DLD1 (cell line): ENCODE results near the gene NOC2L.
"Not testable (repeated sequence)": the region's sequence is repeated elsewhere in the genome, so short reads cannot be mapped to it uniquely, and the experiment has no call there.

Source experiments
- in situ Hi-C: cut with HindIII; loops from 2 replicates; pipeline ENCODE4 v1.10.0; 2017; ENCODE audit warnings: low sequenced_read_pairs

The NOC2L gene

DNA sequence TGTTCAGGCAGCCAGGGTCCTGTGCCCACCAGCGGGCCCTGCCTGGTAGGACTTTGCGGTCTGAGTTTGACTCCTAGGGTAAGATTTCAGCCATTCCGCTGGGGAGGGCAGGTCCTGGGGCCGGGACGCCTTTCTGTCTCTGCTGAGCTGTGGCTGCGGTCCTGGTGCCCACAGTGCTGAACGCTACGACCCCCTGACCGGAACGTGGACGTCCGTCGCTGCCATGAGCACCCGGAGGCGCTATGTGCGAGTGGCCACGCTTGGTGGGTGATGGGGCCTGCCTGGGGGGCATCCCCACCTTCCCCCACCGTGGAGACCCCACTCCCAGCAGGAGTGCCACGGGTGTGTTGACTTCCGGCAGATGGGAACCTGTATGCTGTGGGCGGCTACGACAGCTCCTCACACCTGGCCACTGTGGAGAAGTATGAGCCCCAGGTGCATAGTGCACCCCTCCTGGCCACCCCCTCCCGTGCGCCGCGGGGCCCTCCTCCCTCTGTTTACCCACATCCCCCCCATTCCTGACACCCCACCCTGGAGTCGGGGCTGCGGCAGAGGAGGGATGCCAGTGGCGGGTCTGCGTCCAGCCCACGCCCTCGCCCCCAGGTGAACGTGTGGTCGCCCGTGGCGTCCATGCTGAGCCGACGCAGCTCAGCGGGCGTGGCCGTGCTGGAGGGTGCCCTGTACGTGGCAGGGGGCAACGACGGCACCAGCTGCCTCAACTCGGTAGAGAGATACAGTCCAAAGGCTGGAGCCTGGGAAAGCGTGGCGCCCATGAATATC is 4.9 kb upstream of the NOC2L start:
- in situ Hi-C loops, result no loop called here

DNA sequence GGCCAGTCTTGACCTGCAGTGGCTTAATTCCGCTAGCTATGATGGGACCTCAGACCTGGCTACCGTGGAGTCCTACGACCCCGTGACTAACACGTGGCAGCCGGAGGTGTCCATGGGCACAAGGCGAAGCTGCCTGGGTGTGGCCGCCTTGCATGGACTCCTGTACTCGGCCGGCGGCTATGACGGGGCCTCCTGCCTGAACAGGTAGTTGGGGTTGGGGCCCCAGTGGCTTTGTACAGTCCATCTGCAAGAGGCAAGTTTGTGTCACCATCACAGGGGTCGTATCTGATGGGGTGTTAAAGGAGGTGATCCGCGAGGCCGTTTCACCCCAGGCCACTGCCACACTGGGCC is 4.2 kb upstream of the NOC2L start:
- in situ Hi-C loops, result no loop called here

DNA sequence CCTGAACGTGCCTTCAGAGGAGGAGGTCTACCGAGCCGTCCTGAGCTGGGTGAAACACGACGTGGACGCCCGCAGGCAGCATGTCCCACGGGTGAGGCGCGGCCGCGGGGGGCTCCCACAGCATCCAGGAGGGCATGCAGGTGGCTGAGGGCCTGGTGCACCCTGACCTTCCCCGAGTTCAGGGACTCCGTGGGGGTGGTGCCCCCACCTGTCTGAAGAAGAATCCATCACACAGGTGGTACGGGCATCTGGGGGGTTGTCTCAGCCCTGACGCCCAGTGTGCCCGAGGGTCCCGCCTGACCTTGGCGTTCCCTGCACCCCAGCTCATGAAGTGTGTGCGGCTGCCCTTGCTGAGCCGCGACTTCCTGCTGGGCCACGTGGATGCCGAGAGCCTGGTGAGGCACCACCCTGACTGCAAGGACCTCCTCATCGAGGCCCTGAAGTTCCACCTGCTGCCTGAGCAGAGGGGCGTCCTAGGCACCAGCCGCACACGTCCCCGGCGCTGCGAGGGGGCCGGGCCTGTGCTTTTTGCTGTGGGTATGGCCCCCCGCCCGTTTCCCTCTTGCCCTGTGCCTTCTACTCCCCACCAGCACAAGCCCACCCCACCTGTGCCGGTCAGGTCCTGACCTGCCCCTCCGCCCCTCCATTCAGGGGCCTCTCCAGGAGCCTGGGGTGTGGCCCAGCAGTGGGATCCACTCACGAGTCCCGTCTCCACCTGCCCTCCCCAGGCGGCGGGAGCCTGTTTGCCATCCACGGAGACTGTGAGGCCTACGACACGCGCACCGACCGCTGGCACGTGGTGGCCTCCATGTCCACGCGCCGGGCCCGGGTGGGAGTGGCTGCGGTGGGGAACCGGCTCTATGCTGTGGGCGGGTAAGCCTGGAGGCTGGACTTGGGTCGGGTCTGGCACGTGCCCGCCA is 3.6 kb upstream of the NOC2L start:
- in situ Hi-C loops, result no loop called here

DNA sequence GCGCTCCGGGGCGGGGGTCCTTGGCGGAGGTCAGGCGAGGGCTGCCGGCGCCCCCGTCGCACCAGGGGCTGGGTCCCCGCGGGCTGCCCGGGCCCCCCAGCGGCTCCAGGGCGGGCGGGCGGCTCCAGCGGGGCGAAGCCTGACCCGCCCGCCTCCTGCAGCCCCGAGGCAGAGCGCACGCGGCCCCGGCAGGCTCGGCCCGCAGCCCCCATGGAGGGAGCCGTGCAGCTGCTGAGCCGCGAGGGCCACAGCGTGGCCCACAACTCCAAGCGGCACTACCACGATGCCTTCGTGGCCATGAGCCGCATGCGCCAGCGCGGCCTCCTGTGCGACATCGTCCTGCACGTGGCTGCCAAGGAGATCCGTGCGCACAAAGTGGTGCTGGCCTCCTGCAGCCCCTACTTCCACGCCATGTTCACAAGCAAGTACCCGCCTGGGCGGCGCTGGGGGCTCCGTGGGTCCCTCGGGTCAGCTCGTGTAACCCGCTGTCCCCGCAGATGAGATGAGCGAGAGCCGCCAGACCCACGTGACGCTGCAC is 2.1 kb upstream of the NOC2L start:
- in situ Hi-C loops, result no loop called here

DNA sequence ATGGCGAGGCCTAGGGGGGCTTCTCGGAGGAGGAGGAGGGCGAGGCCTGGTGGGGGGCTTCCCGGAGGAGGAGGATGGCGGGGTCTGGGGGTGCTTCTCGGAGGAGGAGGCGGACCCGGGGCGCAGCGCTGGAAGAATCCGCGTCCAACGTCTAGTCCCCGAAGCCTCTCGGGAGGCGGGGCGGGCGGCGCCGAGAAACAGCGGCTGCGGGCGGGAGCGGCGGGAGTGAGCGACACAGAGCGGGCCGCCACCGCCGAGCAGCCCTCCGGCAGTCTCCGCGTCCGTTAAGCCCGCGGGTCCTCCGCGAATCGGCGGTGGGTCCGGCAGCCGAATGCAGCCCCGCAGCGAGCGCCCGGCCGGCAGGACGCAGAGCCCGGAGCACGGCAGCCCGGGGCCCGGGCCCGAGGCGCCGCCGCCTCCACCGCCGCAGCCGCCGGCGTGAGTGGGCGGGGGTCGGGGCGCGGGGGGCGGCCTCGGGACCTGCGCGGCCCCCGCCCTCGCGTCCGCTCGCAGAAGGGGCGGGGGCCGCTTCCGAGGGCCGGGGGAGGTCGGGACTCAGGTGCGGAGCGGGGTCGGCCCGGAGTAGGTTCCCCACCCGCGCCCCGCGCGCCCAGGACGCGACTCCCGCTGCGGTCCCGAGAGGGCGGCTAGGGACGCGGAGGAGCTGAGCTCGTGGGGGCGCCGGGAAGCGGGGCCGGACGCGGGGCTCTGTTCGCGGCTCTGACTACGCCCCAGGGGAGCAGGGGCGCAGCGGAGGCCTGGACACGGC is 1.5 kb upstream of the NOC2L start, which contains the start of gene KLHL17:
Gene KLHL17 (plus strand): TSS at position 222 of the 769 bp plus-strand sequence. CDS start 110 bp downstream, at position 332.
- in situ Hi-C loops, result no loop called here

DNA sequence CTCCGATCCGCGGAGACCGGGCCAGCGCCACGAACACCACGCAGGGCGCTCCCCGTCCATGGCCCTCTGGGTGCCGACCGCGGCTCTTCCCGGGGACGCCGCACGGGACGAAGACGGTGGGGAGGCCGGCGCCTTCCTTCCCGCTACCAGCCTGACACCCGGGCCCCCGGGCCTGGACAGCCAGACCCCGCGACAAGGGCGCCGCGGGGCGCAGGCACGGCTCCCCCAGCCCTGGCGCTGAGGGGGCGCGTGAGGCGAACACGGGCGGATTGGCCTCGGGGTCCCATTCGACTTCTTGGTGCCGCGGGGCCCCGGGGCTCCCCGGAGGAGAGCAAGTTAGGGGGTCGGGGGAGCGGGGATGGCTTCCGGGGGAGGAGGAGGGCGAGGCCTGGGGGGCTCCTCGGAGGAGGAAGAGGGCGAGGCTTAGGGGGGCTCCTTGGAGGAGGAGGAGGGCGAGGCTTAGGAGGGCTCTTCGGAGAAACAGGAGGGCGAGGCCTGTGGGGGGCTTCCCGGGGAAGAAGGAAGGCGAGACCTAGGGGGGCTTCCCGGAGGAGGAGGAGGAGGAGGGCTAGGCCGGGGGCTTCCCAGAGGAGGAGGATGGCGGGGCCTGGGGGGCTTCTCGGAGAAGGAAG is 791 bp upstream of the NOC2L start:
- in situ Hi-C loops, result no loop called here

DNA sequence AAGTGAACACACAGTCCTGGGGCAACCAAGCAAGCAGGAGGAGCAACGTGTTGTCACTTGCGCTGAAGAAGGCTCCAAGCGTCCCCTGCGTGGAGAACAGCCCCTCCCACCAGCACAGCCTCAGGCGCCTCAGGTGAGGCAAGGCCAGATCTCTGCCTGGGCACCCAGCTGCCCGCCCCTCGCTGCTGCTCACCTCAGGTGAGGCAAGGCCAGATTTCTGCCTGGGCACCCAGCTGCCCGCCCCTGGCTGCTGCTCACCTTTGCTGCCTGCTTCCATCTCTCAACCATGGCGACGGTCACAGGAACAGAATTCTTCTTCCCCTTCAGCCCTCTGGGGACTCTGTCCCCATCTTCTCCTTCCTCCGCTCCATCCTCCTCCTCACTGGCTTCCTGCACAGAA is 2.4 kb downstream of the NOC2L start:
- in situ Hi-C loops, result no loop called here

DNA sequence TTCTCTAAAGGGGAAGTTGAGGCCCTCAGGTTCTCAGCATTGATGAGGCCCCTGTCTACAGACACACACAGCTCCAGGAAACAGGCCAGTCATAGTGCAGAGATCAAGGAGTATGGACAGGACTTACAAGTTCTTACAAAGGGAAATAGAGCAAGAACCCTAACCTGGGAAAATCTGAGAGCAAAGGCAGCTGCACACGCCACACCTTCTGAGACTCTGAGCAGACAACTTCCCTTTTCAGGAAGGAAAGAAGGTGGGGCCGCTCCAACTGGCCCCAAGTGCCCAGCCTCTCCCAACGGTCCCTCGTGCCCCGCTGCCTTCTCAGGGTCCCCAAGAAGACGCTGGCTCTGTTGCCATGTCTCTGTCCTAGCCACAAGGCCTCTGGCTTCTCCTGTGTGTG is 3.6 kb downstream of the NOC2L start:
- in situ Hi-C loops, result no loop called here

DNA sequence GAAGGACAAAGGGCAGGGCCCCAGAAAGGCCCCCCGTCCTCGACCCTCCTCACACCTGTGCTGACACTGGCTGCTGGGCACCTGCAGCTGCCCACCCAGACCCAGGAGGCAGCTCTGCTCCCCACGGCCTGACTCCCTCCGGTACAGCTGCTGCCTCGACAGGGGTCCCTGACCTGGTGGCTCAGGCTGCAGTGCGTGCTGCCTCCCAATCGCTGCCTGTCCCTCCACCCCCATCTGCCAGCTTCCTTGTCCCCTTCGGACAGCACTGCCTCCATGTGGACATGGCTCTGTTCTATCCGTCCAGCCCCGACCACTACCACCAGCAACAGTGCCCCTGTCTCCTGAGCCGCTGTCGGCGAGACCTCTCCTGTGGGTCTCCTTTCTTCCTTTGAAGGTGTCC is 4.1 kb downstream of the NOC2L start:
- in situ Hi-C loops, result no loop called here

DNA sequence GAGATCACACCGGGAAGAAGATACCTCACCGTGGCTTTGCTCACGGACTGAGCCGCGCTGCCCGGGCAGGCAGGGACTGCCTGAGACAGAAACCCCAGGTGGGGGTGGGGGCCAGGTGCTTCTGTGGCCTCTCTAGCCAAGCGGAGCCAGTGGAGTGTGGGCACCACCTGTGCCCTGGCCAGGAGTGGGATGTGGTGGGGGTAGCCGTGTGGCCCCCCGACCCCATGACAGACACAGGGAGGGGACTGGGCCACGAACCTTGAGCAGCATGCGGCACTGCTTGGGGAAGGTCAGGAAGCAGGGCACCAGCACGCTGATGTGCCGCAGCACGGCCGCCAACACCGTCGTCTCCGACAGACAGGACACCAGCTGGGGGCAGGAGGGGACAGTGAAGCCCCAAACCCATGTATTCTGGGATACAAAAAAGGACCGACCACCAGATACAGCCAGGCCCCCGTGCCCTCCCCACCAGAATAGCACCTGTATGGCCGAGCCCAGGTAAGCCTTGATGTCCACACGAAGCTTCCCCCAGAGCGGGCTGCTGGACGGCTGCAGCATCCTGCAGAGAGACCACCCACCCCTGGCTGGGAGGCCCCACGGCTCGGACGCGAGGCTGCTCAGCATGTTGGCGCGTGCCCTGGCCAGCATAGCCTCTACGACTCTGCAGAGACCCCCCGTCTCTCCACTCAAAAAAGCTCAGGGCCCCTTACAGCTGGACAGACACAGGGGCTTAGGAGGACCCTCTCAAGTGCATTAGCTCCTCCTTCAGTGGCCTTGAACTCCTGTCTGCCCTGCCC is 5.3 kb downstream of the NOC2L start:
- in situ Hi-C loops, result no loop called here

DNA sequence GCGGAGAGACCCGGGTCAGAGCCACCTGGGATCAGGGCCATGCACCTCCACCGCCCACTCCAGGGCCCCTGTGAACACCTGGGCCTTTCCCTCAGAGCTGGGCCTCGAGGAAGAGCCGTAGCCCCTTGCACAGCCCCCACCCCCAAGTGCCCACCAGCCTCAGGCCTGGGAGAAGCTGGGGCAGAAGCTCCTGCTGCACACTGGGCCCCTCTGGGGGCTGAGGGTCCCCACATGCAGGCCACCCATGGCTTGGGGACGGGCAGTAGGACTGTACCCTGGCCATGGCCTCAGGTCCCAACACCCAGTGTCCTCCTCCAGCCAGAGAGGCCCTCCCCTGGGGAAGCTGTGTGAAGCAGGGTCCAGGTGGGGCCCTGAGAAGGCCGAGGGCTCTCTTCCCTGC is 6.5 kb downstream of the NOC2L start:
- in situ Hi-C loops, result no loop called here

DNA sequence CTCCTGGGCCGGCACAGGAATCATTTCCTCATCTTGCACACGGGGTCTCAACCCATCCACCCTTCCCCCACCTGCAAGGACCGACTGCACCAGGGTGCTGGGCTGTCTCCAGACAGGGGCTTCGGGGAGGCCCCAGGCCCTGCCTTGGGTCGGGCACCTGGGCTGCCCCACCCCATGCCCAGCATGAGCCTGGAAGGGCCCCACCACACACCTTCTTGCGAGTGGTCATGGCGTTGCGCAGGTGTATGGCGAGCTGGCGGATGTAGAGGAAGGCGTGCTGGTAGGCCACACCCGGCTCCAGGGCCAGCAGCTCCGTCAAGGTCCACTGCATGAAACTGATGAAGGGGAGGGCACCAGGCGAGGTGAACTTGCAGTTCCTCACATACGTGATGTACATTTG is 6.9 kb downstream of the NOC2L start:
- in situ Hi-C loops, result no loop called here

DNA sequence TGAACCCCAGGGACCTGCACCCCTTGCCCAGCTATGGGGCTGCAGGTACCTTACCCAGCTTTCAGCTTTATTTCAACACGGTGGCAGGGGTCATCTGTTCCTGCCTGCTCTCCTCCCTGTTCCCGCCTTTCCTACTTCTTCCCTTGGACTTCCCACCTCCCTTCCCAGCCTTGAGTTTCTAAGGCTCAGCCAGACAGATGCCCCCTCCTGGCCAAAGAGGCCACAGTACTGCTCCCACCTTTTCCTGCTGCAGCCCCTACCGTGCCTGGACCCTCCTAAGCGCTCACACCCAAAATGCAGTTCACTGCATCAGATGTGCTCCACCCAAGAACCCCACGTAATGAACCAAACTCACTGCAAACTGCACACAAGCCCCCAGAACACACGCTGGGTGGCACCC is 7.7 kb downstream of the NOC2L start:
- in situ Hi-C loops, result no loop called here

DNA sequence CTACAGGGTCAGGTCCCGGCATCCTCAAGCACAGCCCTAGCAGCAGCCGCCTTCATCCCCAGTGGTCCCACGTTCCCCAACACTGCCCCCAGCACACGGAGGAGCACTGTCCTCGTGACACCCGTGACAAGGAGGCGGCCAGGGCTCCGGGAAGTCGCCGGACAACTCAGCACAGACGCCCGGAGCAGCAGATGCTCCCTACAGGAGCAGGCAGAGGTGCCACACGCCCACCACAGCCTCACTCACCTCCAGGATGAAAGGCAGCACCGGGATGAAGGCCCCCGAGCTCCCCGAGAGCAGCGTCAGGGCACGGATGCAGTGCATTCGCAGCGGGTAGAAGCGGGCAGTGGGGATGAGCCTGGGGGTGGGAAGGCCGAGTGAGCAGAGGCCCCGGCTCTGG is 8.2 kb downstream of the NOC2L start:
- in situ Hi-C loops, result no loop called here

DNA sequence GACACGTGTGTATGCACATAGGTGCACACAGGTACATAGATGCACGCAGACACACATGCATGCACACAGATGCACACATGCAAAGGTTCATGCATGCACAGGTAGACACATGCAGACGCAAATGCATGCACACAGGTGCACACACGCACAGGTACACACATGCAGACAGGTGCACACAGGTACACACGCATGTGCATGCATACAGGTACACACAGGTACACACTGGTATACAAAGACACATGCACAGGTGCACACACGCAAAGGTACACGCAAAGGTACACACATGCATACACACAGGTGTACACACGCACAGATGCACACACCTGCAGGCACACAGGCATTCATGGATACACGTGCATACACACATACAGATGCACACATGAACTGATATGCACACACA is 8.8 kb downstream of the NOC2L start:
- in situ Hi-C loops, result no loop called here

DNA sequence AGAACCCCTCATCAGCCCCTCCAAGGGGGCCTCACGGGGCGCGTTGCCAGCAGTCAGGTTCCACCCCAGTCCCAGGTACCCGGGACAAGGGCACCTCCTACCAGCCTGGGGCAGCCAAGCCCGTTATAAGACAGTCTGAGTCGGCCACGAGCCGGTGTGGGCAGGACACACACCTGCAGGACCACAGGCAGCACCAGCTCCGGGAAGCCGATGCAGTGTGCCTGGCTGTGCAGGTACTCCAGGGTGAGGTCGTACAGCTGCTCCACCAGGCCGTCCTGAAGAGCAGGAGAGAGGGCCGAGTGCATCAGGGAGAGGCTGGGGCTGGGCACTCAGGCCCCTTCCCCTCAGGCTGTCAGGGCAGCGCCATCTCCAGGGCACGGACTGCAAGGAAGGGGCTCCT is 11.1 kb downstream of the NOC2L start:
- in situ Hi-C loops, result no loop called here

DNA sequence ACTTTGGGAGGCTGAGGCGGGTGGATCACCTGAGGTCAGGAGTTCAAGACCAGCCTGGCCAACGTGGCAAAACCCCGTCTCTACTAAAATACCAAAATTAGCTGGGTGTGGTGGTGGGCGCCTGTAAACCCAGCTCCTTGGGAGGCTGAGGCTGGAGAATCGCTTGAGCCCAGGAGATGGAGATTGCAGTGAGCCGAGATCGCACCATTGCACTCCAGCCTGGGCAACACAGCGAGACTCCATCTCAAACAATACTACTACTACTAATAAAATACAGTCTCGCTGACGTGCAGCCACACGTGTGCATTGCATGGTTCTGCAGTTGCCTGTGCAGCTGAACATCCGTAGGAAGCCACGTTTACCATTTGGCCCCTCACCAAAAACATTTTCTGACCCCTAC is 12.2 kb downstream of the NOC2L start:
- in situ Hi-C loops, result not testable (repeated sequence)

DNA sequence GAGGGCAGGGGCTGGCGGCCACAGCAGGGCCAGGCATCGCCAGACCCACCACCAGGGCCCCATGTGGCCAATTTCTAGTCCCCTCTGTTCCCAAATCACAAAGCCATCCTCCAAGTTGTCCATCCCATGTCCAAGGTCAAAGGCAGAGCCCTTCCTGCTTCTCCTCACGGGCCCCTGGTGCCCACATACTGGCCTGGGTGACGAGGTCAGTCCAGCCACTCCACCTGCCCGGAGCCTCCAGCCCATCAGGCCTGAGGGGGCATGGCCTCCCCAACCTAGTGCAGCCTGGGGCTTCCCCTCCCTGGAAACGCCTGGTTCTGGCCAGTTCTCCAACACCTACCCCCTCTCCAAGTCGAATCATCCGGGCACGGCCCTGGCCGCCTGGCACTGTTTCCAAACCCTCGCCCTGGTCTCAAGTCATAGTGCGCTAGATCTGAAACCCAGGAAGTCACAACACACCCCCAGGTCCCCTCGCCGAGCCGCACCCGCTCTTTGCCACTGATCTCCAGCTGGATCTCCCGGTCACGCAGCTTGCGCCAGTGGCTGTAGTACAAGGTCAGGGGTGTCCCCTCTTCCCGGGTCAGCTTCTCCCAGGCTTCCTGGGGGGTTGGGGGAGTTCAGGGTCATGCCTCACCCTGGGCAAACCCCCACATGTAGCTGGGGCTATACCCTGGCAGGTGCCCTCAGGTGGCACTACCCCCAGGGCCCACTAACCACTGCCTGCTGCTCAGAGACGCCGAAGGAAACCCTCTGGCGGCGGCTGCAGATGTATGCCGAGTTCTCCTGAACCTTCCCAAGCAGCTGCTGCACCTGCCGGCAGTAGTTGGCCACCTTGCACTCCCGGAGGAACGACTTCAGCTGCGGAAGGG is 13.1 kb downstream of the NOC2L start:
- in situ Hi-C loops, result no loop called here
